Measurements from ENCODE around the gene SEMA6C.

SEMA6C gene

GRCh38 chr1:151130987-151131586, 15.3 kb downstream of the SEMA6C start:
- DNase-seq (no peak), ATAC-seq (ENCODE audit: insufficient read depth, low read depth) (no peak)
- no peak for TF ChIP-seq EZH2 (IDR thresholded peaks at IDR 0.05; ENCODE audit: borderline replicate concordance, low read depth, low read length, severe bottlenecking)
- TF ChIP-seq, protein P1, sequence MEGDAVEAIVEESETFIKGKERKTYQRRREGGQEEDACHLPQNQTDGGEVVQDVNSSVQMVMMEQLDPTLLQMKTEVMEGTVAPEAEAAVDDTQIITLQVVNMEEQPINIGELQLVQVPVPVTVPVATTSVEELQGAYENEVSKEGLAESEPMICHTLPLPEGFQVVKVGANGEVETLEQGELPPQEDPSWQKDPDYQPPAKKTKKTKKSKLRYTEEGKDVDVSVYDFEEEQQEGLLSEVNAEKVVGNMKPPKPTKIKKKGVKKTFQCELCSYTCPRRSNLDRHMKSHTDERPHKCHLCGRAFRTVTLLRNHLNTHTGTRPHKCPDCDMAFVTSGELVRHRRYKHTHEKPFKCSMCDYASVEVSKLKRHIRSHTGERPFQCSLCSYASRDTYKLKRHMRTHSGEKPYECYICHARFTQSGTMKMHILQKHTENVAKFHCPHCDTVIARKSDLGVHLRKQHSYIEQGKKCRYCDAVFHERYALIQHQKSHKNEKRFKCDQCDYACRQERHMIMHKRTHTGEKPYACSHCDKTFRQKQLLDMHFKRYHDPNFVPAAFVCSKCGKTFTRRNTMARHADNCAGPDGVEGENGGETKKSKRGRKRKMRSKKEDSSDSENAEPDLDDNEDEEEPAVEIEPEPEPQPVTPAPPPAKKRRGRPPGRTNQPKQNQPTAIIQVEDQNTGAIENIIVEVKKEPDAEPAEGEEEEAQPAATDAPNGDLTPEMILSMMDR (IDR thresholded peaks at IDR 0.05; ENCODE audit: borderline replicate concordance, extremely low read depth, low read length, poor library complexity, severe bottlenecking) = no peak
- Histone ChIP-seq H3K9me3 (ENCODE audit: insufficient read depth, low read length, severe bottlenecking) (no peaks in the 10 kb centered on the region), H3K4me1 (ENCODE audit: insufficient read depth, low read length) (no peaks in the 10 kb centered on the region), H3K9ac (ENCODE audit: low read depth, low read length) (no peak overlapping the region), H3K27ac (ENCODE audit: low read length) (no peak overlapping the region), H3K4me3 (ENCODE audit: low read depth in 1 of 2, low read length in 2 of 2) (no peak overlapping the region), H3K4me2 (ENCODE audit: insufficient read depth, low read length) (no peak overlapping the region), H3K79me2 (ENCODE audit: insufficient read depth, low read length) (no peaks in the 10 kb centered on the region), H4K20me1 (ENCODE audit: insufficient read depth, low read length) (no peaks in the 10 kb centered on the region), H2AFZ (ENCODE audit: low read depth, low read length) (no peak overlapping the region), H3K27me3 (ENCODE audit: insufficient read depth, low read length, poor library complexity) (no peaks in the 10 kb centered on the region), H3K36me3 (ENCODE audit: insufficient read depth, low read length) (no peaks in the 10 kb centered on the region)

- H3K4me3 ChIP-seq (ENCODE audit: low read depth in 1 of 2, low read length in 2 of 2) = no peak overlapping the region
- H2AFZ ChIP-seq (ENCODE audit: low read depth, low read length) = no peak overlapping the region
- no peak for TF ChIP-seq EZH2 (IDR thresholded peaks at IDR 0.05; ENCODE audit: borderline replicate concordance, low read depth, low read length, severe bottlenecking)
- TF ChIP-seq, protein P1 (IDR thresholded peaks at IDR 0.05; ENCODE audit: borderline replicate concordance, extremely low read depth, low read length, poor library complexity, severe bottlenecking) = no peak
- no peaks in the 10 kb centered on the region for H3K9me3 ChIP-seq (ENCODE audit: insufficient read depth, low read length, severe bottlenecking)
- DNase-seq = no peak
- H3K27ac ChIP-seq (ENCODE audit: low read length) = no peak overlapping the region
- H3K4me1 ChIP-seq (ENCODE audit: insufficient read depth, low read length) = no peaks in the 10 kb centered on the region
- no peaks in the 10 kb centered on the region for H4K20me1 ChIP-seq (ENCODE audit: insufficient read depth, low read length)
- no peaks in the 10 kb centered on the region for H3K79me2 ChIP-seq (ENCODE audit: insufficient read depth, low read length)
- no peak for ATAC-seq (ENCODE audit: insufficient read depth, low read depth)
- no peak overlapping the region for H3K9ac ChIP-seq (ENCODE audit: low read depth, low read length)
- no peaks in the 10 kb centered on the region for H3K36me3 ChIP-seq (ENCODE audit: insufficient read depth, low read length)
- no peak overlapping the region for H3K4me2 ChIP-seq (ENCODE audit: insufficient read depth, low read length)
- no peaks in the 10 kb centered on the region for H3K27me3 ChIP-seq (ENCODE audit: insufficient read depth, low read length, poor library complexity)
These were observed 17.6 kb downstream of the SEMA6C start for GRCh38 chr1:151128800-151129199.

GRCh38 chr1:151124763-151125403, 21.5 kb downstream of the SEMA6C start:
- TF ChIP-seq, protein P1 (IDR thresholded peaks at IDR 0.05; ENCODE audit: borderline replicate concordance, extremely low read depth, low read length, poor library complexity, severe bottlenecking) = no peak
- TF ChIP-seq EZH2 (IDR thresholded peaks at IDR 0.05; ENCODE audit: borderline replicate concordance, low read depth, low read length, severe bottlenecking) = no peak
- Histone ChIP-seq H3K27ac (ENCODE audit: low read length) (no peak overlapping the region), H3K4me2 (ENCODE audit: insufficient read depth, low read length) (no peak overlapping the region), H3K4me3 (ENCODE audit: low read depth in 1 of 2, low read length in 2 of 2) (no peak overlapping the region), H4K20me1 (ENCODE audit: insufficient read depth, low read length) (no peaks in the 10 kb centered on the region), H2AFZ (ENCODE audit: low read depth, low read length) (no peak overlapping the region), H3K27me3 (ENCODE audit: insufficient read depth, low read length, poor library complexity) (no peaks in the 10 kb centered on the region), H3K9me3 (ENCODE audit: insufficient read depth, low read length, severe bottlenecking) (no peaks in the 10 kb centered on the region), H3K4me1 (ENCODE audit: insufficient read depth, low read length) (no peaks in the 10 kb centered on the region), H3K79me2 (ENCODE audit: insufficient read depth, low read length) (no peaks in the 10 kb centered on the region), H3K36me3 (ENCODE audit: insufficient read depth, low read length) (no peaks in the 10 kb centered on the region), H3K9ac (ENCODE audit: low read depth, low read length) (no peak overlapping the region)
- ATAC-seq (ENCODE audit: insufficient read depth, low read depth) (no peak), DNase-seq (no peak)

Data from DND-41 (cell line).